ENCODE results near the gene HRH3. TPM values are rescaled to one million over a fixed set of nuclear protein-coding genes. Genes with fewer than 3 reads are reported as not detected.

Gene HRH3
- polyA plus RNA-seq, 3 donors, result not detected

DNA sequence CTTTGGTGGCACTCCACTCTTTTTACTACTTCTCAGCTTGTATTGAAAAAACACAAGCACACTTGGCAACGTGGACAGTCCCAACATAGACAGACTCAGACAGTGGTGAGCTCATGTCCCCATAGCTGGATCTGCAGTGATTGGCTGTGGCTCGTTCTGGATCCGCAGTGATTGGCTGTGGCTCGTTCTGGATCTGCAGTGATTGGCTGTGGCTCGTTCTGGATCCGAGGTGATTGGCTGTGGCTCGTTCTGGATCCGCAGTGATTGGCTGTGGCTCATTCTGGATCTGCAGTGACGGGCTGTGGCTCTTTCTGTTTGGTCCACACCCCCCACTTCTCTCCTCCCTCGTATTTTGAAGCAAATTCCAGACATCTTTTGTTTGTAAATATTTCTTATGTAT is 46.3 kb upstream of the HRH3 start:
- no peak overlapping the region for H3K4me3 ChIP-seq (replicated peaks in 1 of 3; ENCODE audit: low read depth in 2 of 3, low read length in 3 of 3)
- intact Hi-C loops (cut with micrococcal nuclease), result no loop called here
- Mint-ChIP-seq H3K36me3 (peaks cover 64 to 85% of the 10 kb centered on the region in 2 donors), H3K9me3 (peaks cover 0 to 7% (median 5%) of the 10 kb centered on the region in 7 donors), H3K27me3 (ENCODE audit: low read depth in 3 of 3) (peaks cover 0 to 1% (median 0%) of the 10 kb centered on the region in 3 donors), H3K4me3 (no peak overlapping the region), H3K4me1 (no peaks in the 10 kb centered on the region), H3K27ac (no peak overlapping the region)
- H3K4me2 ChIP-seq (replicated peaks; ENCODE audit: extremely low read depth, low read length, poor library complexity, severe bottlenecking), result no peak overlapping the region
- TF ChIP-seq, protein P1, sequence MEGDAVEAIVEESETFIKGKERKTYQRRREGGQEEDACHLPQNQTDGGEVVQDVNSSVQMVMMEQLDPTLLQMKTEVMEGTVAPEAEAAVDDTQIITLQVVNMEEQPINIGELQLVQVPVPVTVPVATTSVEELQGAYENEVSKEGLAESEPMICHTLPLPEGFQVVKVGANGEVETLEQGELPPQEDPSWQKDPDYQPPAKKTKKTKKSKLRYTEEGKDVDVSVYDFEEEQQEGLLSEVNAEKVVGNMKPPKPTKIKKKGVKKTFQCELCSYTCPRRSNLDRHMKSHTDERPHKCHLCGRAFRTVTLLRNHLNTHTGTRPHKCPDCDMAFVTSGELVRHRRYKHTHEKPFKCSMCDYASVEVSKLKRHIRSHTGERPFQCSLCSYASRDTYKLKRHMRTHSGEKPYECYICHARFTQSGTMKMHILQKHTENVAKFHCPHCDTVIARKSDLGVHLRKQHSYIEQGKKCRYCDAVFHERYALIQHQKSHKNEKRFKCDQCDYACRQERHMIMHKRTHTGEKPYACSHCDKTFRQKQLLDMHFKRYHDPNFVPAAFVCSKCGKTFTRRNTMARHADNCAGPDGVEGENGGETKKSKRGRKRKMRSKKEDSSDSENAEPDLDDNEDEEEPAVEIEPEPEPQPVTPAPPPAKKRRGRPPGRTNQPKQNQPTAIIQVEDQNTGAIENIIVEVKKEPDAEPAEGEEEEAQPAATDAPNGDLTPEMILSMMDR (IDR thresholded peaks at IDR 0.05), result no peak
- no peak overlapping the region for H2AFZ ChIP-seq (ENCODE audit: insufficient read depth, low read depth, low read length, poor library complexity, severe bottlenecking)
- H3K36me3 ChIP-seq (replicated peaks in 1 of 2; ENCODE audit: control insufficient read depth in 1 of 2, insufficient read depth in 2 of 2, low read length in 2 of 2), result peaks cover 77 to 89% of the 10 kb centered on the region in 2 donors
- H3K27me3 ChIP-seq (ENCODE audit: control insufficient read depth in 2 of 2, insufficient read depth in 2 of 2, low read length in 2 of 2), result no peaks in the 10 kb centered on the region
- no peaks in the 10 kb centered on the region for H3K4me1 ChIP-seq (ENCODE audit: control insufficient read depth in 1 of 2, insufficient read depth in 2 of 2, low read length in 2 of 2)
- H3K27ac ChIP-seq (ENCODE audit: low read depth in 1 of 2, low read length in 2 of 2), result no peak overlapping the region
- DNase-seq, result peak in 1 of 3 donors; percentile 14
- H3K79me2 ChIP-seq (ENCODE audit: insufficient read depth, low read length), result no peaks in the 10 kb centered on the region
- WGBS (ENCODE audit: insufficient coverage), result 100% methylated on average over 8 of the region's 10 CpGs
- H4K20me1 ChIP-seq (ENCODE audit: insufficient read depth, low read length), result peaks cover 26% of the 10 kb centered on the region
- no peak overlapping the region for H3K9ac ChIP-seq (ENCODE audit: insufficient read depth, low read length, poor library complexity, severe bottlenecking)
- H3K9me3 ChIP-seq (replicated peaks in 1 of 2; ENCODE audit: control insufficient read depth in 1 of 2, insufficient read depth in 1 of 2, low read length in 2 of 2), result peaks cover 0 to 2% of the 10 kb centered on the region in 2 donors

DNA sequence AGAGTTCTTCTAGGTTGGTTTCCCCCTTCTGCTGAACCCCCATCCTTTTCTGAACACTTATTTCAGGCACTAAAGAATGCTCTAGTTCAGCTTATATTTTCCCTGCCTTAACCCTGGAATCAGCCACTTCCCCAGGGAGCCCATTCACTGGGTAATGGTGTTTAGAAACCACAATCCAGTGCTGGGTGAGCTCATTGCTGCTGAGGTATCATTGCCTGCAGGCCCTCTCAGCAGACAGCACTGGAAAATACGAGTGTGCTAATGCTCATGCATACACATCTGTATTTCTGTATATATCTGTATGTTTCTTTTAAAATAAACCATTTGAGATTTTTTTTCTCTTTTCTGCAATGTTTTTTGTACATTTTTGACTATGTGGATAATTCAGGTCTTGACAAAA is 45.3 kb upstream of the HRH3 start:
- no peak overlapping the region for H3K27ac Mint-ChIP-seq
- no CpG with 5 or more reads among the region's 1 CpG for WGBS (ENCODE audit: insufficient coverage)
- peaks cover 0 to 7% (median 5%) of the 10 kb centered on the region in 7 donors for H3K9me3 Mint-ChIP-seq

More for the DNA sequence above, 45.3 kb upstream of the HRH3 start:
- no peak for DNase-seq
- Histone ChIP-seq H3K27ac (ENCODE audit: low read depth in 1 of 2, low read length in 2 of 2) (no peak overlapping the region), H3K9ac (ENCODE audit: insufficient read depth, low read length, poor library complexity, severe bottlenecking) (no peak overlapping the region), H3K4me3 (replicated peaks in 1 of 3; ENCODE audit: low read depth in 2 of 3, low read length in 3 of 3) (no peak overlapping the region), H3K4me1 (ENCODE audit: control insufficient read depth in 1 of 2, insufficient read depth in 2 of 2, low read length in 2 of 2) (no peaks in the 10 kb centered on the region), H2AFZ (ENCODE audit: insufficient read depth, low read depth, low read length, poor library complexity, severe bottlenecking) (no peak overlapping the region), H4K20me1 (ENCODE audit: insufficient read depth, low read length) (peaks cover 24% of the 10 kb centered on the region), H3K4me2 (replicated peaks; ENCODE audit: extremely low read depth, low read length, poor library complexity, severe bottlenecking) (no peak overlapping the region), H3K9me3 (replicated peaks in 1 of 2; ENCODE audit: control insufficient read depth in 1 of 2, insufficient read depth in 1 of 2, low read length in 2 of 2) (peaks cover 0 to 2% of the 10 kb centered on the region in 2 donors), H3K27me3 (ENCODE audit: control insufficient read depth in 2 of 2, insufficient read depth in 2 of 2, low read length in 2 of 2) (no peaks in the 10 kb centered on the region), H3K79me2 (ENCODE audit: insufficient read depth, low read length) (no peaks in the 10 kb centered on the region), H3K36me3 (replicated peaks in 1 of 2; ENCODE audit: control insufficient read depth in 1 of 2, insufficient read depth in 2 of 2, low read length in 2 of 2) (peaks cover 81 to 94% of the 10 kb centered on the region in 2 donors)
- H3K36me3 Mint-ChIP-seq, result peaks cover 70 to 89% of the 10 kb centered on the region in 2 donors
- H3K27me3 Mint-ChIP-seq (ENCODE audit: low read depth in 3 of 3), result peaks cover 0 to 1% (median 0%) of the 10 kb centered on the region in 3 donors
- TF ChIP-seq, protein P1 (IDR thresholded peaks at IDR 0.05), result no peak
- no peaks in the 10 kb centered on the region for H3K4me1 Mint-ChIP-seq
- H3K4me3 Mint-ChIP-seq, result no peak overlapping the region
- intact Hi-C loops (cut with micrococcal nuclease), result no loop called here

Data from CD14-positive monocyte (primary cell).